ENCODE data around the gene P2RY12. TPM values are rescaled to one million over a fixed set of nuclear protein-coding genes. Genes with fewer than 3 reads are reported as not detected.
A peak's percentile ranks its signal among the peaks of the same experiment; 100 is the strongest.

P2RY12 gene
- total RNA-seq, 2 donors from 2014 or later: 1.4 to 1.5 TPM

GRCh38 chr3:151351219-151351618 is 33.3 kb downstream of the P2RY12 start:
- Histone ChIP-seq H3K4me3 (no peak overlapping the region), H3K27me3 (no peaks in the 10 kb centered on the region), H3K27ac (no peak overlapping the region), H3K4me1 (no peaks in the 10 kb centered on the region), H3K36me3 (no peaks in the 10 kb centered on the region), H3K9me3 (no peaks in the 10 kb centered on the region)
- TF ChIP-seq, protein P1, sequence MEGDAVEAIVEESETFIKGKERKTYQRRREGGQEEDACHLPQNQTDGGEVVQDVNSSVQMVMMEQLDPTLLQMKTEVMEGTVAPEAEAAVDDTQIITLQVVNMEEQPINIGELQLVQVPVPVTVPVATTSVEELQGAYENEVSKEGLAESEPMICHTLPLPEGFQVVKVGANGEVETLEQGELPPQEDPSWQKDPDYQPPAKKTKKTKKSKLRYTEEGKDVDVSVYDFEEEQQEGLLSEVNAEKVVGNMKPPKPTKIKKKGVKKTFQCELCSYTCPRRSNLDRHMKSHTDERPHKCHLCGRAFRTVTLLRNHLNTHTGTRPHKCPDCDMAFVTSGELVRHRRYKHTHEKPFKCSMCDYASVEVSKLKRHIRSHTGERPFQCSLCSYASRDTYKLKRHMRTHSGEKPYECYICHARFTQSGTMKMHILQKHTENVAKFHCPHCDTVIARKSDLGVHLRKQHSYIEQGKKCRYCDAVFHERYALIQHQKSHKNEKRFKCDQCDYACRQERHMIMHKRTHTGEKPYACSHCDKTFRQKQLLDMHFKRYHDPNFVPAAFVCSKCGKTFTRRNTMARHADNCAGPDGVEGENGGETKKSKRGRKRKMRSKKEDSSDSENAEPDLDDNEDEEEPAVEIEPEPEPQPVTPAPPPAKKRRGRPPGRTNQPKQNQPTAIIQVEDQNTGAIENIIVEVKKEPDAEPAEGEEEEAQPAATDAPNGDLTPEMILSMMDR (IDR thresholded peaks at IDR 0.05): no peak
- no peak for DNase-seq (ENCODE audit: low spot score)

GRCh38 chr3:151350656-151351055 is 33.9 kb downstream of the P2RY12 start:
- DNase-seq (ENCODE audit: low spot score): no peak
- Histone ChIP-seq H3K4me1 (no peaks in the 10 kb centered on the region), H3K36me3 (no peaks in the 10 kb centered on the region), H3K9me3 (no peaks in the 10 kb centered on the region), H3K27ac (no peak overlapping the region), H3K27me3 (no peaks in the 10 kb centered on the region), H3K4me3 (no peak overlapping the region)
- TF ChIP-seq, protein P1 (IDR thresholded peaks at IDR 0.05): no peak

DNA sequence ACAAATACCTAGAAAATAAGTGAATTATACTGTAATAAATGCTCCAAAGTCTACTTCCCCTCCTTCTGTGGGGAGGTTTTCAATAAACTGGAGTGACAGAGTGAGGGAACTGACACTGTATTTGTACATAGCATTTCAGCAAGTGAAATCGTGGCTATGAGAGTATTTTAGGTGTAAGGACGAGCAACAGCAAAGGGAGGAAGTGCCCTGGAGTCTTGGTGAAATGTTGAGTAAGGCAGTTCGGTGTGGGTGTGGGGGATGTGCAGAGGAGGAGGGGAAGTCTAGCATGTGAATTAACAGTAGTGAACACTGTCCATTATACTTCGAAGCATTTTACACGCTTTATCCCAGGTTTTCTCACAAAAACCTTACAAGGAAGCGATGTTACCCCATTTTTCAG is 37.1 kb downstream of the P2RY12 start:
- H3K9me3 ChIP-seq: no peaks in the 10 kb centered on the region

GRCh38 chr3:151346292-151346691 is 38.3 kb downstream of the P2RY12 start:
- no peak for DNase-seq (ENCODE audit: low spot score)
- Histone ChIP-seq H3K4me3 (no peak overlapping the region), H3K36me3 (no peaks in the 10 kb centered on the region), H3K27ac (peak overlapping the region in 1 of 2 donors; percentile 29), H3K27me3 (no peaks in the 10 kb centered on the region), H3K9me3 (no peaks in the 10 kb centered on the region), H3K4me1 (no peaks in the 10 kb centered on the region)
- TF ChIP-seq, protein P1 (IDR thresholded peaks at IDR 0.05): no peak

More for the DNA sequence above, 37.1 kb downstream of the P2RY12 start:
- no peak for DNase-seq (ENCODE audit: low spot score)
- no peak overlapping the region for H3K27ac ChIP-seq
- no peaks in the 10 kb centered on the region for H3K27me3 ChIP-seq
- no peak overlapping the region for H3K4me3 ChIP-seq
- H3K4me1 ChIP-seq: no peaks in the 10 kb centered on the region
- H3K36me3 ChIP-seq: no peaks in the 10 kb centered on the region
- TF ChIP-seq, protein P1 (IDR thresholded peaks at IDR 0.05): no peak

DNA sequence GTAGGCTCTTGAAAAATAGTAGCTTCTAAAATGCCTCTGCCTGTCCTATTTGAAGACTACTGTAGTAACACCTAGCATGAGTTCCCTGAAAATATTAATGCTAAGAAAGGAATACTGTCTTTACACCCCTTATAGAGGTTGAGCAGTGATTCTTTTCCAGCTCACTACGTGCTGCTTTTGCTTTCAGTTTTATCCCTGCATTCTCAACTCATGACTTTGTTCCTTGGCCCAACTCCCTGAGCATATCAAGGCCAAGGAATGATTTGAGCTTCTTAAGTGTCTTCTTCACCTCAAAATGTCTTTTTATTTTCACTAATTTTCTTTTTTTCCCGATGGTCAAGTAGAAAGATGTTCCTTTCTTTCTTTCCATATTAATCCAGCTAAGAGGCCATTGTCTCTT is 38.7 kb downstream of the P2RY12 start:
- peak overlapping the region in 1 of 2 donors; percentile 29 for H3K27ac ChIP-seq
- no peak for DNase-seq (ENCODE audit: low spot score)

DNA sequence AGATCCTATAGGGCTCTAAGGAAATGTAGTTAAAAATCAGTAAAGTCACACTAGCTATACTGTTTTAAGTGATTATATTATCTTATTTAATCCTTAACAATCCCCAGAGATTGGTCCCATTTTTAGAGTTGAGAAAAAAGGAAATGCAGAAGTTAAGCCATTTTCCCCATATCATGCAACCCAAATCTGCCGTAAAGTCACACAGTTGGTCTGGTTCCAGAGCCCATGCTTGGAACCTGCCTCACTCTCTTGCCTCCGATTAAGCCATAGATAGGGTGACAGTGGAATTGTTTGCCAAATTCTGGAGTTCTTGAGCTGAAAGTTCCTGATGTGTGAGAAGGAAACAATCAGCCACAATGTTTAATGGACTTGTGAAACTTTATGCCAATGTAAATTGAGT is 52.9 kb downstream of the P2RY12 start:
- H3K36me3 ChIP-seq: no peaks in the 10 kb centered on the region
- H3K4me1 ChIP-seq: no peaks in the 10 kb centered on the region
- no peaks in the 10 kb centered on the region for H3K9me3 ChIP-seq
- no peak overlapping the region for H3K27ac ChIP-seq
- H3K27me3 ChIP-seq: no peaks in the 10 kb centered on the region
- H3K4me3 ChIP-seq: no peak overlapping the region
- TF ChIP-seq, protein P1 (IDR thresholded peaks at IDR 0.05): no peak
- DNase-seq (ENCODE audit: low spot score): no peak

More for the DNA sequence above, 38.7 kb downstream of the P2RY12 start:
- Histone ChIP-seq H3K27me3 (no peaks in the 10 kb centered on the region), H3K36me3 (no peaks in the 10 kb centered on the region), H3K9me3 (no peaks in the 10 kb centered on the region), H3K4me3 (peak overlapping the region in 1 of 2 donors; percentile 15), H3K4me1 (no peaks in the 10 kb centered on the region)
- TF ChIP-seq, protein P1 (IDR thresholded peaks at IDR 0.05): no peak
